H1 (cell line): ENCODE data around the gene LRRC26. TPM values are rescaled to one million over a fixed set of nuclear protein-coding genes. Genes with fewer than 3 reads are reported as not detected.

Experiments used
- GABPA ChIP-seq: IDR thresholded peaks from 2 replicates; pipeline ENCODE4 v1.6.1; 2011; ENCODE audit warnings: mild to moderate bottlenecking, low read length, moderate library complexity, borderline replicate concordance; ENCODE audit not compliant: insufficient read depth
- HDAC6 ChIP-seq: IDR thresholded peaks from one replicate; pipeline ENCODE4 v1.7.1; 2012; ENCODE audit warnings: low read depth, mild to moderate bottlenecking, inconsistent platforms, low read length, moderate library complexity
- RNF2 ChIP-seq: fragments of 200-900, 300-1000 bp; sonication (generic); IDR thresholded peaks from 2 replicates; pipeline ENCODE4 v1.7.1; 2016; ENCODE audit warnings: borderline replicate concordance, low read depth, mild to moderate bottlenecking, antibody characterized with exemption, low read length; ENCODE audit not compliant: poor library complexity, severe bottlenecking; ENCODE audit errors: missing control alignments
- SUZ12 ChIP-seq: fragments of 200-600 bp; sonication (generic); IDR thresholded peaks from 2 replicates; pipeline ENCODE4 v1.6.1; 2012; ENCODE audit warnings: mild to moderate bottlenecking, inconsistent platforms, low read length, moderate library complexity, mixed read lengths
- TAF7 ChIP-seq: optimal IDR thresholded peaks from 2 replicates; pipeline ENCODE3; 2011; ENCODE audit warnings: low read depth, mild to moderate bottlenecking, inconsistent platforms, low read length, moderate library complexity, borderline replicate concordance
- TCF12 ChIP-seq: IDR thresholded peaks from 2 replicates; pipeline ENCODE4 v1.6.1; 2011; ENCODE audit warnings: low read depth, mild to moderate bottlenecking, low read length
- polyA plus RNA-seq, 7 experiments: library from polyadenylated mRNA; depleted of rRNA in 3 of 7; stranded (reverse) in 5 of 7; unstranded in 2 of 7; fragments of >200 nt in 5 of 7; fragments of 200-250 nt in 2 of 7; gene quantifications; 1 replicate in 5 of 7; 2 replicates in 1 of 7; 4 replicates in 1 of 7; pipeline versions ENCODE4 v1.2.1 to v1.2.3, GENCODE V29; 2011 to 2013; ENCODE audit warnings: missing spikeins in 2 of 7, mixed read lengths in 2 of 7
- total RNA-seq: library from RNA; stranded (reverse); fragmentation: NEBNext Ultra II Directional; extraction: Animal tissue kit (Norgen Biotek cat#: 25700); gene quantifications from 2 replicates; pipeline ENCODE4 v1.2.1, GENCODE V29; 2021

The LRRC26 gene
- total and polyA plus RNA-seq, 2 of the 8 experiments (the other 6 are each of a cell fraction or from before 2014, with no cell fraction given) = 0.34 to 0.85 TPM

- TF ChIP-seq TAF7 (peak; percentile 93), SUZ12 (no peak; the same call in 1 of the 2 replicates), GABPA (no peak), HDAC6 (no peak), RNF2 (no peak), TCF12 (0 out of 2 replicates have a peak, but pooled peaks have one; percentile 7)
- TF ChIP-seq, all 59 proteins: peak for 30
These were observed 18.8 kb upstream of the LRRC26 start, which contains the start of the genes ANAPC2 and SSNA1 (continued) for GRCh38 chr9:137188490-137189296.
